ENCODE measurements around the gene CELSR1.

GRCh38 chr22:46532416-46532815 lies 5.0 kb downstream of the CELSR1 start:
- no peak for TF ChIP-seq POLR2A (IDR thresholded peaks at IDR 0.05)
- TF ChIP-seq CTCF (IDR thresholded peaks at IDR 0.05) = no peak

Data from adrenal gland (tissue), 5 donors.